ENCODE data around the gene KCNC4.

Gene KCNC4

GRCh38 chr1:110233861-110234260, 23.7 kb downstream of the KCNC4 start:
- no peak for DNase-seq

- DNase-seq, result no peak
Measured at GRCh38 chr1:110234691-110235090, 24.6 kb downstream of the KCNC4 start.

GRCh38 chr1:110235181-110235833, 25.2 kb downstream of the KCNC4 start:
- no peak for DNase-seq

GRCh38 chr1:110235834-110236682, 25.9 kb downstream of the KCNC4 start:
- DNase-seq, result no peak

GRCh38 chr1:110237386-110238152, 27.5 kb downstream of the KCNC4 start:
- no peak for DNase-seq

GRCh38 chr1:110239441-110240430, 29.6 kb downstream of the KCNC4 start:
- DNase-seq, result no peak

- peak; percentile 30 for DNase-seq
Measured at GRCh38 chr1:110240476-110241210, 30.5 kb downstream of the KCNC4 start.

- no peak for DNase-seq
Measured at GRCh38 chr1:110241516-110241915, 31.4 kb downstream of the KCNC4 start.

- no peak for DNase-seq
Measured at GRCh38 chr1:110242062-110242461, 31.9 kb downstream of the KCNC4 start.

GRCh38 chr1:110242731-110243130, 32.6 kb downstream of the KCNC4 start:
- DNase-seq, result no peak

- DNase-seq, result no peak
Measured at GRCh38 chr1:110243146-110243545, 33.0 kb downstream of the KCNC4 start.

- no peak for DNase-seq
Measured at GRCh38 chr1:110243574-110243973, 33.5 kb downstream of the KCNC4 start.

GRCh38 chr1:110245876-110246620, 35.9 kb downstream of the KCNC4 start:
- DNase-seq, result no peak

GRCh38 chr1:110248746-110249145, 38.6 kb downstream of the KCNC4 start:
- DNase-seq, result no peak

GRCh38 chr1:110249256-110249655, 39.1 kb downstream of the KCNC4 start:
- no peak for DNase-seq

GRCh38 chr1:110250008-110250407, 39.9 kb downstream of the KCNC4 start:
- no peak for DNase-seq

- DNase-seq, result no peak
Measured at GRCh38 chr1:110250749-110251148, 40.6 kb downstream of the KCNC4 start.

GRCh38 chr1:110253213-110253612, 43.1 kb downstream of the KCNC4 start:
- no peak for DNase-seq

GRCh38 chr1:110254604-110255391, 44.7 kb downstream of the KCNC4 start:
- DNase-seq, result no peak

- peak; percentile 12 for DNase-seq
Measured at GRCh38 chr1:110255392-110255787, 45.3 kb downstream of the KCNC4 start.
